IMR-90 (cell line): ENCODE data around the gene ISG15. TPM values are rescaled to one million over a fixed set of nuclear protein-coding genes. Genes with fewer than 3 reads are reported as not detected.

Experiments
- ATAC-seq: fragments of 200-7000 bp; cut with Tn5 transposase; 2 replicates; pipeline ENCODE4 v1.9.1; 2020; ENCODE audit warnings: low read depth, mild to moderate bottlenecking, moderate library complexity
- BruUV-seq: library from RNA; stranded (reverse); fragments of 400-500 nt; replicated peaks from 2 replicates; lab custom pipeline; 2021; lab: Mats Ljungman, UMichigan
- CTCF ChIA-PET: fragments of 300-600 bp; formaldehyde crosslinking; extraction: SDS; loops from one replicate; lab custom pipeline; 2021; ENCODE audit warnings: antibody characterized with exemption; lab: Yijun Ruan, JAX
- POLR2A ChIA-PET: fragments of 300-600 bp; sonication (Branson Sonifier 250); formaldehyde crosslinking; loops from one replicate; lab custom pipeline; 2022; ENCODE audit warnings: antibody characterized with exemption; ENCODE audit not compliant: unreplicated experiment; lab: Charles Lee
- DNase-seq: peaks from one replicate; pipeline ENCODE4 v3.0.0; 2013
- H2AFZ ChIP-seq: replicated peaks from 2 replicates; pipeline ENCODE3; 2013; ENCODE audit warnings: low read length, mild to moderate bottlenecking; ENCODE audit not compliant: poor library complexity
- H2AK5ac ChIP-seq: 2 replicates; pipeline ENCODE4 v1.6.1; 2013; ENCODE audit warnings: low read depth, low read length, inconsistent platforms
- H2AK9ac ChIP-seq: replicated peaks from 2 replicates; pipeline ENCODE3; 2013; ENCODE audit warnings: mild to moderate bottlenecking, low read depth, low read length, moderate library complexity; ENCODE audit not compliant: poor library complexity
- H2BK120ac ChIP-seq: 2 replicates; pipeline ENCODE4 v1.6.1; 2013; ENCODE audit warnings: low read depth, low read length, inconsistent platforms
- H2BK15ac ChIP-seq: 3 replicates; pipeline ENCODE4 v1.6.1; 2013; ENCODE audit warnings: low read depth, low read length, inconsistent platforms
- H2BK20ac ChIP-seq: 2 replicates; pipeline ENCODE4 v1.6.1; 2013; ENCODE audit warnings: low read depth, mild to moderate bottlenecking, inconsistent platforms, low read length, moderate library complexity
- H2BK5ac ChIP-seq: 2 replicates; pipeline ENCODE4 v1.6.1; 2013; ENCODE audit warnings: mild to moderate bottlenecking, low read depth, low read length, inconsistent platforms; ENCODE audit not compliant: poor library complexity, severe bottlenecking
- H3K14ac ChIP-seq: replicated peaks from 2 replicates; pipeline ENCODE4 v1.6.1; 2013; ENCODE audit warnings: low read depth, low read length, inconsistent platforms
- H3K18ac ChIP-seq: 2 replicates; pipeline ENCODE4 v1.6.1; 2013; ENCODE audit warnings: low read depth, low read length, control low read depth
- H3K23ac ChIP-seq: 2 replicates; pipeline ENCODE4 v1.6.1; 2013; ENCODE audit warnings: low read depth, low read length, inconsistent platforms
- H3K27ac ChIP-seq: 2 replicates; pipeline ENCODE4 v1.5.1; 2013; ENCODE audit warnings: mild to moderate bottlenecking, control low read depth, low read length; ENCODE audit not compliant: insufficient read depth
- H3K27me3 ChIP-seq: 2 replicates; pipeline ENCODE4 v1.6.1; 2013; ENCODE audit warnings: low read length; ENCODE audit not compliant: control insufficient read depth, insufficient read depth
- H3K36me3 ChIP-seq: 2 replicates; pipeline ENCODE4 v1.6.1; 2013; ENCODE audit warnings: low read length, mixed read lengths; ENCODE audit not compliant: control insufficient read depth, insufficient read depth
- H3K4ac ChIP-seq: 2 replicates; pipeline ENCODE4 v1.6.1; 2013; ENCODE audit warnings: low read depth, low read length, inconsistent platforms
- H3K4me1 ChIP-seq: 2 replicates; pipeline ENCODE4 v1.6.1; 2013; ENCODE audit warnings: low read length, mixed read lengths; ENCODE audit not compliant: control insufficient read depth, insufficient read depth
- H3K4me2 ChIP-seq: 2 replicates; pipeline ENCODE4 v1.6.1; 2013; ENCODE audit warnings: low read depth, mild to moderate bottlenecking, control low read depth, low read length, moderate library complexity
- H3K4me3 ChIP-seq: 2 replicates; pipeline ENCODE4 v1.5.1; 2013; ENCODE audit warnings: low read depth, mild to moderate bottlenecking, control low read depth, low read length, moderate library complexity; ENCODE audit not compliant: insufficient read depth
- H3K56ac ChIP-seq: 2 replicates; pipeline ENCODE4 v1.6.1; 2013; ENCODE audit warnings: low read length, inconsistent platforms; ENCODE audit not compliant: insufficient read depth; ENCODE audit errors: extremely low read depth
- H3K79me1 ChIP-seq, 2 experiments: 2 replicates each; pipeline ENCODE4 v1.6.1; 2013; ENCODE audit warnings: low read length in 2 of 2, inconsistent platforms in 1 of 2, low read depth in 1 of 2
- H3K9ac ChIP-seq: 2 replicates; pipeline ENCODE4 v1.6.1; 2013; ENCODE audit warnings: low read depth, low read length, control low read depth
- H3K9me1 ChIP-seq: 2 replicates; pipeline ENCODE4 v1.6.1; 2013; ENCODE audit warnings: low read length, inconsistent platforms; ENCODE audit not compliant: insufficient read depth
- H3K9me3 ChIP-seq: 2 replicates; pipeline ENCODE4 v1.6.1; 2013; ENCODE audit warnings: low read length; ENCODE audit not compliant: control insufficient read depth, insufficient read depth
- H4K20me1 ChIP-seq: 2 replicates; pipeline ENCODE4 v1.6.1; 2013; ENCODE audit warnings: low read length, inconsistent platforms; ENCODE audit not compliant: insufficient read depth
- H4K5ac ChIP-seq: 2 replicates; pipeline ENCODE4 v1.6.1; 2013; ENCODE audit warnings: mild to moderate bottlenecking, low read depth, low read length, control low read depth
- H4K8ac ChIP-seq, 2 experiments: 2 replicates each; pipeline ENCODE4 v1.6.1; 2013; ENCODE audit warnings: low read depth in 2 of 2, low read length in 2 of 2, control low read depth in 1 of 2, inconsistent platforms in 1 of 2
- H4K91ac ChIP-seq: 2 replicates; pipeline ENCODE4 v1.6.1; 2013; ENCODE audit warnings: low read depth, low read length, inconsistent platforms; ENCODE audit not compliant: insufficient read depth
- BHLHE40 ChIP-seq: fragments of 150-350 bp; IDR thresholded peaks from 2 replicates; pipeline ENCODE4 v1.6.1; 2016; ENCODE audit warnings: mild to moderate bottlenecking, low read depth, low read length
- CEBPB ChIP-seq: IDR thresholded peaks from 2 replicates; pipeline ENCODE4 v1.6.1; 2012; ENCODE audit warnings: low read depth, low read length, improper control_type of control experiment
- CHD1 ChIP-seq: IDR thresholded peaks from 2 replicates; pipeline ENCODE4 v1.6.1; 2012; ENCODE audit warnings: low read depth, low read length, improper control_type of control experiment
- MAFK ChIP-seq: IDR thresholded peaks from 2 replicates; pipeline ENCODE4 v1.6.1; 2012; ENCODE audit warnings: low read depth, low read length, improper control_type of control experiment
- MXI1 ChIP-seq: IDR thresholded peaks from 2 replicates; pipeline ENCODE4 v1.6.1; 2012; ENCODE audit warnings: low read depth, mild to moderate bottlenecking, low read length, moderate library complexity, borderline replicate concordance
- NFE2L2 ChIP-seq: fragments of 150-350 bp; IDR thresholded peaks from 2 replicates; pipeline ENCODE4 v1.6.1; 2016; ENCODE audit warnings: low read depth, mild to moderate bottlenecking, low read length
- POLR2A ChIP-seq: IDR thresholded peaks from 2 replicates; pipeline ENCODE4 v1.6.1; 2012; ENCODE audit warnings: mild to moderate bottlenecking, low read depth, low read length
- RAD21 ChIP-seq: IDR thresholded peaks from 2 replicates; pipeline ENCODE4 v1.6.1; 2012; ENCODE audit warnings: low read length, improper control_type of control experiment
- RCOR1 ChIP-seq: IDR thresholded peaks from 2 replicates; pipeline ENCODE4 v1.6.1; 2012; ENCODE audit warnings: mild to moderate bottlenecking, low read length, improper control_type of control experiment; ENCODE audit not compliant: insufficient replicate concordance
- RFX5 ChIP-seq: IDR thresholded peaks from 2 replicates; pipeline ENCODE4 v1.8.0; 2012; ENCODE audit warnings: low read depth, mild to moderate bottlenecking, low read length, moderate library complexity
- SMC3 ChIP-seq: fragments of 150-350 bp; IDR thresholded peaks from 2 replicates; pipeline ENCODE4 v1.6.1; 2016; ENCODE audit warnings: low read depth, mild to moderate bottlenecking, antibody characterized with exemption, low read length, moderate library complexity
- WGBS, 2 experiments: methylation state at CpG; one replicate each; pipeline versions ENCODE4 v1.1.5 to v1.1.7; 2013; ENCODE audit warnings: missing lambda C conversion rate in 2 of 2; ENCODE audit not compliant: insufficient read length in 1 of 2; ENCODE audit errors: extremely low coverage in 2 of 2; 5-methylcytosine and 5-hydroxymethylcytosine counted together
- dilution Hi-C: fragments of 300-500 bp; cut with HindIII; formaldehyde crosslinking; loops from one replicate; pipeline ENCODE4 v1.14.3; 2018; ENCODE audit warnings: low sequenced_read_pairs; ENCODE audit not compliant: unreplicated experiment
- in situ Hi-C: fragments of 300-500 bp; cut with MboI; formaldehyde crosslinking; loops from 3 replicates; pipeline ENCODE4 v1.14.3; 2019; ENCODE audit warnings: low sequenced_read_pairs, inconsistent platforms, mixed read lengths
- intact Hi-C: fragments of 100-400 bp; cut with micrococcal nuclease; formaldehyde crosslinking; loops from 2 replicates; pipeline ENCODE4 v1.10.0; 2022
- polyA plus RNA-seq, 3 experiments: library from polyadenylated mRNA; depleted of rRNA; stranded (reverse); fragments of >200 nt; gene quantifications; 2 replicates each; pipeline ENCODE4 v1.2.3, GENCODE V29; 2012; ENCODE audit warnings: low replicate concordance in 1 of 3
- total RNA-seq: library from RNA; depleted of rRNA; stranded (reverse); fragments of >200 nt; gene quantifications from 2 replicates; pipeline ENCODE4 v1.2.3, GENCODE V29; 2012
- TF ChIP-seq, protein P1 (sequence below): fragments of 150-350 bp; IDR thresholded peaks from 2 replicates; pipeline ENCODE4 v1.6.1; 2016; ENCODE audit warnings: low read depth, mild to moderate bottlenecking, low read length, moderate library complexity, borderline replicate concordance
- TF ChIP-seq, protein P2 (sequence below): conservative IDR thresholded peaks from 2 replicates; pipeline ENCODE4 v1.5.1; 2012; ENCODE audit warnings: mild to moderate bottlenecking, low read depth, low read length, improper control_type of control experiment

Gene ISG15
- total and polyA plus RNA-seq, 2 of the 4 experiments (the other 2 are of a cell fraction): 99.1 to 105 TPM

DNA sequence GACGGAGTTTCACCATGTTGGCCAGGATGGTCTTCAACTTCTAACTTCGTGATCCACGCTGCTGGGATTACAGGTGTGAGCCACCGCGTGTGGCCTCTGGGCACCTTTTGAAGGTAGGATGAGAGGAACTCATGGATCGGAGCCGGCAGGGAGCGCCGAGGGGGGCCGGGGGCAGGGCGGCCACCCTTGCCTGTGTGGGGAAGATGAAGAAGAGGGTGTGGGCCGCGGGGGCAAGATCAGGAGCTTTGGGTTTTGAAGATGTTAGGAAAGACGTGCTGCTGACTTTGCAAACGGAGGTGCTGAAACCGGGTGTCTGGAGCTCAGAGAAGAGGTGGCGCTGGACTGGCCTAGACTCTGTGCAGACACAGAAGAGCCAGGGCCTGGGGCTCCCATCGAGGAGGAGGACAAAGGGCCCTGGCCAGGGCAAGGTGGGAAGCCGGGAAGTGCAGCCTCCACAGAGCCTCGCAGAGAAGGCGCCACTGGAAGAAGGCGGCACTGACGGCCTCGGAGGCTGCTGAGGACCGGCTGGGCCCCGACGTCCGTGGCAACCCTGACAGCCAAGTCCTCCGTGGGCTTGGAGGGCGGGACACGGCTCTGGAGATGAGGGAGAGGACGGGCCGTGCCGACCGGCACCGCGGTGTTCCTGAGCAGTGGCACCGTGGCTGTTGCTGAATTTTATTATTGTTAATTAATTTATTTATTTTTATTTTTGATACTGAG, 47.1 kb downstream of the ISG15 start (continued):
- no peak for TF ChIP-seq RFX5

DNA sequence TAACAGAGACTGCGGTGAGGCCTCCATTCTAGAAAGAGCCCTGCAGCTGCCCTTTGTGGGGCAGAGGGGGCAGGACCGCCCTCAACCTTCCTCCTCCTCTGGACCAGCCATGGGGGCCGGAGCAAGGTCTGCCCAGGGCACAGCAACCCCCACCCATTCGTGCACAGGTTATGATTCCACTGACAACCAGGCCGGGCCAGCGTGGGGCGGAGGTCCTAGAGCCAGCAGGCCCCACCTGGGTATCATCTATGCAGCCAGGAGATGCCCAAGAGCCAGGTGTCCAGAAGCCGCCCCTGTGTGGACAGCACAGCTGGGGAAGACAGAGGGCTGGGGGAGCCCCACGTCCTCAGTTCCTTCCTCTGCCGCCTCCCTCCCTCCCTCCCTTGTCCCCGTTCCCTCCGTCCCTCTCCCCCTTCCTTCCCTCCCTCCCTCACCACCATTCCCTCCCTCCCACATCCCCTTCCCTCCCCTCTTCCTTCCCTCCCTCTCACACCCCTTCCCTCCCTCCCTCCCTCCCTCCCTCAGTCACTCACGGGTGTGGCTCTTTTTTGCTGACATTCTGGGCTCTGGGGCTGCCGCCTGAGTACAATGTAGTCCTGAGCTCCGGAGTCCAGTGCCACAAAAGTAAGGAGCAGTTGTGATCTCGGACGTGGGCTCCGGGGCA, 48.5 kb downstream of the ISG15 start:
- peak overlapping the region; percentile 65 for H2AFZ ChIP-seq
- no TSS peak for BruUV-seq
- TF ChIP-seq, protein P1, sequence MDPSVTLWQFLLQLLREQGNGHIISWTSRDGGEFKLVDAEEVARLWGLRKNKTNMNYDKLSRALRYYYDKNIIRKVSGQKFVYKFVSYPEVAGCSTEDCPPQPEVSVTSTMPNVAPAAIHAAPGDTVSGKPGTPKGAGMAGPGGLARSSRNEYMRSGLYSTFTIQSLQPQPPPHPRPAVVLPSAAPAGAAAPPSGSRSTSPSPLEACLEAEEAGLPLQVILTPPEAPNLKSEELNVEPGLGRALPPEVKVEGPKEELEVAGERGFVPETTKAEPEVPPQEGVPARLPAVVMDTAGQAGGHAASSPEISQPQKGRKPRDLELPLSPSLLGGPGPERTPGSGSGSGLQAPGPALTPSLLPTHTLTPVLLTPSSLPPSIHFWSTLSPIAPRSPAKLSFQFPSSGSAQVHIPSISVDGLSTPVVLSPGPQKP: no peak
- TF ChIP-seq MXI1: no peak
- TF ChIP-seq, protein P2, sequence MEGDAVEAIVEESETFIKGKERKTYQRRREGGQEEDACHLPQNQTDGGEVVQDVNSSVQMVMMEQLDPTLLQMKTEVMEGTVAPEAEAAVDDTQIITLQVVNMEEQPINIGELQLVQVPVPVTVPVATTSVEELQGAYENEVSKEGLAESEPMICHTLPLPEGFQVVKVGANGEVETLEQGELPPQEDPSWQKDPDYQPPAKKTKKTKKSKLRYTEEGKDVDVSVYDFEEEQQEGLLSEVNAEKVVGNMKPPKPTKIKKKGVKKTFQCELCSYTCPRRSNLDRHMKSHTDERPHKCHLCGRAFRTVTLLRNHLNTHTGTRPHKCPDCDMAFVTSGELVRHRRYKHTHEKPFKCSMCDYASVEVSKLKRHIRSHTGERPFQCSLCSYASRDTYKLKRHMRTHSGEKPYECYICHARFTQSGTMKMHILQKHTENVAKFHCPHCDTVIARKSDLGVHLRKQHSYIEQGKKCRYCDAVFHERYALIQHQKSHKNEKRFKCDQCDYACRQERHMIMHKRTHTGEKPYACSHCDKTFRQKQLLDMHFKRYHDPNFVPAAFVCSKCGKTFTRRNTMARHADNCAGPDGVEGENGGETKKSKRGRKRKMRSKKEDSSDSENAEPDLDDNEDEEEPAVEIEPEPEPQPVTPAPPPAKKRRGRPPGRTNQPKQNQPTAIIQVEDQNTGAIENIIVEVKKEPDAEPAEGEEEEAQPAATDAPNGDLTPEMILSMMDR: no peak
- no peak for TF ChIP-seq NFE2L2
- no peak for TF ChIP-seq RFX5
- TF ChIP-seq CEBPB: no peak
- TF ChIP-seq RCOR1: no peak
- TF ChIP-seq BHLHE40: no peak
- TF ChIP-seq SMC3: no peak
- no peak for TF ChIP-seq RAD21
- TF ChIP-seq MAFK: no peak
- no peak for TF ChIP-seq CHD1
- no peak for TF ChIP-seq POLR2A

More for the DNA sequence above, 48.5 kb downstream of the ISG15 start:
- Histone ChIP-seq H3K9me1 (0 out of 2 replicates have a peak, but pooled peaks cover 4% of the 10 kb centered on the region), H4K8ac (no peak overlapping the region), H4K91ac (no peak overlapping the region), H2BK120ac (no peak overlapping the region), H2BK5ac (no peak overlapping the region), H3K27me3 (peaks cover 4% of the 10 kb centered on the region; the same call in 1 of the 2 replicates), H3K36me3 (no peaks in the 10 kb centered on the region), H3K79me1 (0 out of 4 replicates have a peak, but pooled peaks cover 0 to 4% of the 10 kb centered on the region in 2 experiments), H3K4me1 (peaks cover 13% of the 10 kb centered on the region), H3K56ac (no peak overlapping the region), H2AK9ac (peak overlapping the region; percentile 42), H3K18ac (no peak overlapping the region), H2AK5ac (peak overlapping the region; percentile 35), H3K9ac (no peak overlapping the region), H3K4me3 (no peak overlapping the region), H3K27ac (no peak overlapping the region; the same call in 1 of the 2 replicates), H3K14ac (no peak overlapping the region), H3K23ac (no peak overlapping the region), H4K5ac (no peak overlapping the region), H3K4ac (no peak overlapping the region), H2BK15ac (no peak overlapping the region), H4K20me1 (no peaks in the 10 kb centered on the region), H3K4me2 (no peak overlapping the region), H3K9me3 (no peaks in the 10 kb centered on the region), H2BK20ac (no peak overlapping the region)
- ATAC-seq: no peak
- dilution Hi-C loops: no loop called here
- no peak for DNase-seq
- POLR2A ChIA-PET: no interaction called here
- CTCF ChIA-PET: interaction anchor here (2.3 kb wide), 1 partner anchor 77 kb away, joined by 9 read pairs; no protein-coding TSS in a partner anchor
- in situ Hi-C loops: no loop called here
- intact Hi-C loops: no loop called here
- WGBS, 2 experiments: 56% methylated on average over 5 of the region's 18 CpGs; no CpG with 5 or more reads in 1 of the 2 experiments
